Mucosa of descending colon (tissue), 3 donors: Measurements from ENCODE around the gene MAN1C1. TPM values are rescaled to one million over a fixed set of nuclear protein-coding genes. Genes with fewer than 3 reads are reported as not detected.
"Not testable (repeated sequence)": the region's sequence is repeated elsewhere in the genome, so short reads cannot be mapped to it uniquely, and the experiment has no call there.

ENCODE experiments used
- ATAC-seq: fragments of 200-7000 bp; cut with Tn5 transposase; one replicate; pipeline ENCODE4 v1.9.1; 2020; ENCODE audit warnings: mild to moderate bottlenecking, moderate library complexity
- DNase-seq, 3 donors: peaks; one replicate each; pipeline ENCODE4 v3.0.0-alpha.2; 2020
- H3K36me3 ChIP-seq: fragments of 200-600 bp; one replicate; pipeline ENCODE4 v1.8.0; 2021; ENCODE audit warnings: low read depth, mild to moderate bottlenecking
- H3K4me1 ChIP-seq: fragments of 200-600 bp; one replicate; pipeline ENCODE4 v1.8.0; 2021; ENCODE audit warnings: low read depth, mild to moderate bottlenecking
- H3K4me3 ChIP-seq: fragments of 200-600 bp; one replicate; pipeline ENCODE4 v1.8.0; 2021; ENCODE audit warnings: mild to moderate bottlenecking
- H3K9me3 ChIP-seq: fragments of 200-600 bp; one replicate; pipeline ENCODE4 v1.8.0; 2021; ENCODE audit warnings: mild to moderate bottlenecking
- intact Hi-C, 2 donors: fragments of 100-400 bp; cut with DNase I in 1 of 2; cut with micrococcal nuclease in 1 of 2; formaldehyde crosslinking; loops; one replicate each; pipeline versions ENCODE4 v1.11.0 to v1.11.1; 2022; cut with DNase I, micrococcal nuclease
- total RNA-seq, 3 donors: library from RNA; stranded (reverse); fragmentation: NEBNext Ultra II Directional in 2 of 3; extraction: Animal tissue kit (Norgen Biotek cat#: 25700) in 2 of 3; gene quantifications; one replicate each; pipeline versions ENCODE4 v1.2.1 to v1.2.4, GENCODE V29; 2021 to 2023
- TF ChIP-seq, protein P1 (sequence below): fragments of 200-600 bp; IDR thresholded peaks from one replicate; pipeline ENCODE4 v1.8.0; 2022; ENCODE audit warnings: antibody characterized with exemption, mild to moderate bottlenecking
- donor health status: DM: no; HTN: no; CAD: no; lungs with moderate emphysema.
- donor health status: DM: no; HTN: no; CAD: no.
- donor health status: DM: no; HTN: yes; CAD: no.

Gene MAN1C1
- total RNA-seq, 3 donors from 2014 or later, result 2.5 to 22.0 (median 6.1) TPM

DNA sequence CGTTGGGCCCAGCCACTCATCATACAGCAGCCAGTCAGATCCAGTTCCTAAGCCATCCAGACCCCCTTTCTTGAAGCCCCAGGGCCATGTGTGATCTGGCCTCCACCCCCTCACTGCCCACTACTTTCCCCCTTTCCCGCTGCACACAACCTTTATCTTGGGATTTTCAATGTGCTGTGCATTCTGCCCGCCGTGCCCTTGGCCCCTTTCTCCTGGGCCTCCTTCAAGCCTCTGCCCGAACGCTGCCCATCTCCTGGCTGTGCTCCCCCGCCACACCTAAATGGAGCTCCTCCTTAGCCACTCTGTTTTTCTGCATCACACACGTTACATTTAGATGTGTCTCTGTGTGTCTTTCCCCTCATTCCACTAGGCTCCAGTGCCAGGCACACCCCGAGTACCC, 116.7 kb downstream of the MAN1C1 start:
- H3K36me3 ChIP-seq, result no peaks in the 10 kb centered on the region
- H3K4me3 ChIP-seq, result no peak overlapping the region
- H3K4me1 ChIP-seq, result peaks cover 2% of the 10 kb centered on the region
- no peak for ATAC-seq
- no peaks in the 10 kb centered on the region for H3K9me3 ChIP-seq
- TF ChIP-seq, protein P1, sequence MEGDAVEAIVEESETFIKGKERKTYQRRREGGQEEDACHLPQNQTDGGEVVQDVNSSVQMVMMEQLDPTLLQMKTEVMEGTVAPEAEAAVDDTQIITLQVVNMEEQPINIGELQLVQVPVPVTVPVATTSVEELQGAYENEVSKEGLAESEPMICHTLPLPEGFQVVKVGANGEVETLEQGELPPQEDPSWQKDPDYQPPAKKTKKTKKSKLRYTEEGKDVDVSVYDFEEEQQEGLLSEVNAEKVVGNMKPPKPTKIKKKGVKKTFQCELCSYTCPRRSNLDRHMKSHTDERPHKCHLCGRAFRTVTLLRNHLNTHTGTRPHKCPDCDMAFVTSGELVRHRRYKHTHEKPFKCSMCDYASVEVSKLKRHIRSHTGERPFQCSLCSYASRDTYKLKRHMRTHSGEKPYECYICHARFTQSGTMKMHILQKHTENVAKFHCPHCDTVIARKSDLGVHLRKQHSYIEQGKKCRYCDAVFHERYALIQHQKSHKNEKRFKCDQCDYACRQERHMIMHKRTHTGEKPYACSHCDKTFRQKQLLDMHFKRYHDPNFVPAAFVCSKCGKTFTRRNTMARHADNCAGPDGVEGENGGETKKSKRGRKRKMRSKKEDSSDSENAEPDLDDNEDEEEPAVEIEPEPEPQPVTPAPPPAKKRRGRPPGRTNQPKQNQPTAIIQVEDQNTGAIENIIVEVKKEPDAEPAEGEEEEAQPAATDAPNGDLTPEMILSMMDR, result no peak
- intact Hi-C loops, result no loop called here
- DNase-seq, result no peak

DNA sequence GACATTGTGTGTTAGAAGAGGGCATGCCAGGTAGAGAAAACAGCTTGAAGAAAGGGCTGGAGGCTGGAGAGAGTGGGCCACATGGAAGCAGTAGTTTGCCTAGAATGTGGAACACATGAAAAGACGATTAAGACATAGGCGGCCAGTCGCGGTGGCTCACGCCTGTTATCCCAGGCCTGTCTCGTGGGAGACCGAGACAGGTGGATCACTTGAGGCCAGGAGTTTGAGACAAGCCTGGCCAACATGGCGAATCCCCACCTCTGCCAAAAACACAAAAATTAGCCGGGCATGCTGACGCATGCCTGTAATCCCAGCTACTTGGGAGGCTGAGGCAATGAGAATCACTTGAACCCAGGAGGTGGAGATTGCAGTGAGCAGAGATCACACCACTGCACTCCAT, 118.4 kb downstream of the MAN1C1 start:
- H3K36me3 ChIP-seq, intact Hi-C loops, H3K9me3 ChIP-seq, ATAC-seq, DNase-seq, H3K4me3 ChIP-seq, H3K4me1 ChIP-seq: not testable (repeated sequence)

- Histone ChIP-seq H3K4me3 (no peak overlapping the region), H3K4me1 (no peaks in the 10 kb centered on the region), H3K36me3 (no peaks in the 10 kb centered on the region), H3K9me3 (no peaks in the 10 kb centered on the region)
- intact Hi-C loops, result no loop called here
- no peak for ATAC-seq
- DNase-seq, result no peak
- TF ChIP-seq, protein P1, result no peak
Observed at GRCh38 chr1:25735956-25736529, 119.5 kb downstream of the MAN1C1 start.

GRCh38 chr1:25737130-25737529, 120.5 kb downstream of the MAN1C1 start:
- H3K4me1 ChIP-seq, result no peaks in the 10 kb centered on the region
- no peaks in the 10 kb centered on the region for H3K36me3 ChIP-seq
- DNase-seq (no peak), ATAC-seq (no peak)
- H3K9me3 ChIP-seq, result no peaks in the 10 kb centered on the region
- H3K4me3 ChIP-seq, result no peak overlapping the region
- intact Hi-C loops, result no loop called here
- TF ChIP-seq, protein P1, result no peak

DNA sequence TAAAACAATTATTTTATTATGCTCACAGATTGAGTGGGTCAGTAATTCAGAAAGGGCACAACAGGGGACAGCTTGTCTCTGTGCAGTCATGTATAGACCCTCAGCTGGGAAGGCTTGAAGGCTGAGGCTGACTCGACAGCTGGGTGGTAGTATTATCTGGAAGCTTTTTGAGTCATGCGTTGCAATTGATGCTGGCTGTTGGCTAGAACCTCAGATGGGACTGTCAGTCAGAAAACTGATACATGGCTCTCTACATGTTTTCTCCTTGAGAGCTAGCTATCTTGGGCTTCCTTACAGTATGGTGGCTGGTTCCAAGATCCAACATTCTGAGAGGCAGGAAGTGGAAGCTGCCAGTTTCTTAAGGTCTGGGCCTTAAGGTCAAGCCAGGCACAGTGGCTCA, 121.9 kb downstream of the MAN1C1 start:
- no peak overlapping the region for H3K4me3 ChIP-seq
- DNase-seq, result no peak
- no peaks in the 10 kb centered on the region for H3K36me3 ChIP-seq
- H3K9me3 ChIP-seq, result no peaks in the 10 kb centered on the region
- H3K4me1 ChIP-seq, result peaks cover 4% of the 10 kb centered on the region
- no peak for ATAC-seq
- TF ChIP-seq, protein P1, result no peak
- intact Hi-C loops, result no loop called here

DNA sequence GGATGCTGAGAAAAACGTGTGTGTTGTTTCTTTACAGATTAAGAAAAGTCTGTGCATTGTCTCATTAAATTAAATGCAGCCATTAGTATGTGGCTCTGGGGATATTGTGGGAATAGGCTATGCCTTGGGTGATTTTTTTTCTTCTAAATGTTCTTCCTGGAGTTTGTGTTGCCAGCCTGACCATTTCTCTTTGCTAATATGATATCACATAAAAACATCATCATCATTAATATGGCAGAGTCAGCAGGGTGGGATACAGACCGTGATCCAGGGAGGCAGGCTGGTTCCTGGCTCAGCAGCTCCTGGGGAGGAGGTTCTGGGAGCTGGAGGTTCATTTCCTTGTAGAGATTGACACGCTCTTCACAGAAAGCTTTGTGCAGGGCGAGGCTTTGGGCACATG, 122.8 kb downstream of the MAN1C1 start:
- DNase-seq (no peak), ATAC-seq (no peak)
- Histone ChIP-seq H3K4me1 (peaks cover 6% of the 10 kb centered on the region), H3K9me3 (no peaks in the 10 kb centered on the region), H3K4me3 (no peak overlapping the region), H3K36me3 (no peaks in the 10 kb centered on the region)
- intact Hi-C loops, result no loop called here
- TF ChIP-seq, protein P1, result no peak
